H9 (cell line): ENCODE measurements around the gene WNT6. TPM values are rescaled to one million over a fixed set of nuclear protein-coding genes. Genes with fewer than 3 reads are reported as not detected.

ENCODE experiments used
- DNase-seq: peaks from one replicate; pipeline ENCODE4 v3.0.0-alpha.2; 2017
- H2AFZ ChIP-seq: one replicate; pipeline ENCODE4 v1.6.1; 2013; ENCODE audit warnings: mild to moderate bottlenecking, low read length, control low read depth, moderate library complexity
- H2AK5ac ChIP-seq: 2 replicates; pipeline ENCODE4 v1.6.1; 2013; ENCODE audit warnings: low read length, control low read depth, mixed read lengths; ENCODE audit not compliant: insufficient read length
- H2BK120ac ChIP-seq: one replicate; pipeline ENCODE4 v1.6.1; 2013; ENCODE audit warnings: low read depth, mild to moderate bottlenecking, low read length, control low read depth, inconsistent platforms; ENCODE audit not compliant: poor library complexity, severe bottlenecking
- H2BK12ac ChIP-seq: 2 replicates; pipeline ENCODE4 v1.6.1; 2013; ENCODE audit warnings: low read length, control low read depth, mixed read lengths, low read depth; ENCODE audit not compliant: insufficient read length
- H2BK15ac ChIP-seq: 2 replicates; pipeline ENCODE4 v1.6.1; 2013; ENCODE audit warnings: low read depth, low read length, control low read depth
- H2BK20ac ChIP-seq: one replicate; pipeline ENCODE4 v1.6.1; 2013; ENCODE audit warnings: low read depth, mild to moderate bottlenecking, low read length, control low read depth, inconsistent platforms; ENCODE audit not compliant: poor library complexity, severe bottlenecking
- H2BK5ac ChIP-seq: 2 replicates; pipeline ENCODE4 v1.6.1; 2013; ENCODE audit warnings: low read length, control low read depth, mixed read lengths; ENCODE audit not compliant: insufficient read length
- H3K14ac ChIP-seq: 2 replicates; pipeline ENCODE4 v1.6.1; 2013; ENCODE audit warnings: low read length, control low read depth; ENCODE audit not compliant: insufficient read depth
- H3K18ac ChIP-seq: 2 replicates; pipeline ENCODE4 v1.6.1; 2013; ENCODE audit warnings: low read depth, mild to moderate bottlenecking, mixed read lengths, low read length, control low read depth; ENCODE audit not compliant: insufficient read length
- H3K23ac ChIP-seq: 2 replicates; pipeline ENCODE4 v1.6.1; 2013; ENCODE audit warnings: low read length, control low read depth, mixed read lengths, low read depth; ENCODE audit not compliant: insufficient read length
- H3K23me2 ChIP-seq: 2 replicates; pipeline ENCODE4 v1.6.1; 2013; ENCODE audit warnings: low read depth, mild to moderate bottlenecking, mixed read lengths, low read length, control low read depth; ENCODE audit not compliant: insufficient read length, poor library complexity, severe bottlenecking
- H3K27ac ChIP-seq: 2 replicates; pipeline ENCODE4 v1.5.1; 2013; ENCODE audit warnings: low read length, control low read depth, mixed read lengths, low read depth; ENCODE audit not compliant: insufficient read length
- H3K27me3 ChIP-seq: 2 replicates; pipeline ENCODE4 v1.6.1; 2013; ENCODE audit warnings: low read length, control low read depth, inconsistent platforms; ENCODE audit not compliant: insufficient read depth
- H3K4ac ChIP-seq: 2 replicates; pipeline ENCODE4 v1.6.1; 2013; ENCODE audit warnings: low read depth, mild to moderate bottlenecking, control low read depth, inconsistent platforms, low read length, moderate library complexity
- H3K4me1 ChIP-seq: 2 replicates; pipeline ENCODE4 v1.6.1; 2013; ENCODE audit warnings: low read length, control low read depth, inconsistent platforms; ENCODE audit not compliant: insufficient read depth
- H3K4me2 ChIP-seq: 2 replicates; pipeline ENCODE4 v1.6.1; 2013; ENCODE audit warnings: low read length, control low read depth, mixed read lengths; ENCODE audit not compliant: insufficient read length, insufficient read depth
- H3K56ac ChIP-seq: 2 replicates; pipeline ENCODE4 v1.6.1; 2013; ENCODE audit warnings: low read depth, mild to moderate bottlenecking, mixed read lengths, low read length, control low read depth; ENCODE audit not compliant: insufficient read length
- H3K79me1 ChIP-seq: 2 replicates; pipeline ENCODE4 v1.6.1; 2013; ENCODE audit warnings: low read depth, mild to moderate bottlenecking, moderate library complexity, low read length, control low read depth, inconsistent platforms; ENCODE audit not compliant: insufficient read depth, poor library complexity, severe bottlenecking
- H3K79me2 ChIP-seq: 2 replicates; pipeline ENCODE4 v1.6.1; 2013; ENCODE audit warnings: low read length, control low read depth, inconsistent platforms; ENCODE audit not compliant: insufficient read depth
- H3K9ac ChIP-seq: 2 replicates; pipeline ENCODE4 v1.6.1; 2013; ENCODE audit warnings: low read length, control low read depth, mixed read lengths; ENCODE audit not compliant: insufficient read length; ENCODE audit errors: extremely low read depth
- H3K9me3 ChIP-seq: one replicate; pipeline ENCODE4 v1.6.1; 2013; ENCODE audit warnings: low read depth, low read length, inconsistent platforms; ENCODE audit not compliant: control insufficient read depth
- H3T11ph ChIP-seq: one replicate; pipeline ENCODE4 v1.6.1; 2013; ENCODE audit warnings: mild to moderate bottlenecking, low read length, control low read depth, inconsistent platforms
- H4K20me1 ChIP-seq: one replicate; pipeline ENCODE4 v1.6.1; 2013; ENCODE audit not compliant: control insufficient read depth, insufficient read length, insufficient read depth
- H4K5ac ChIP-seq: 2 replicates; pipeline ENCODE4 v1.6.1; 2013; ENCODE audit warnings: low read depth, mild to moderate bottlenecking, mixed read lengths, low read length, control low read depth; ENCODE audit not compliant: insufficient read length
- H4K8ac ChIP-seq: replicated peaks from 2 replicates; pipeline ENCODE4 v1.6.1; 2013; ENCODE audit warnings: low read length, control low read depth, mixed read lengths, low read depth; ENCODE audit not compliant: insufficient read length
- H4K91ac ChIP-seq: 2 replicates; pipeline ENCODE4 v1.6.1; 2013; ENCODE audit warnings: low read depth, mild to moderate bottlenecking, moderate library complexity, mixed read lengths, low read length, control low read depth; ENCODE audit not compliant: insufficient read length
- H3K27ac Mint-ChIP-seq, 3 experiments: 2 replicates in 2 of 3; 3 replicates in 1 of 3; pipeline ENCODE4 v1.8.0; 2020 to 2021; ENCODE audit warnings: mixed read lengths in 3 of 3, mild to moderate bottlenecking in 1 of 3, moderate library complexity in 1 of 3
- H3K27me3 Mint-ChIP-seq: 2 replicates; pipeline ENCODE4 v1.8.0; 2021; ENCODE audit warnings: low read depth, mild to moderate bottlenecking, moderate library complexity, mixed read lengths
- H3K36me3 Mint-ChIP-seq, 3 experiments: 2 replicates in 2 of 3; 3 replicates in 1 of 3; pipeline ENCODE4 v1.8.0; 2020 to 2021; ENCODE audit warnings: low read depth in 3 of 3, mixed read lengths in 3 of 3; ENCODE audit not compliant: insufficient read depth in 1 of 3
- H3K4me1 Mint-ChIP-seq, 2 experiments: 2 replicates each; pipeline ENCODE4 v1.8.0; 2020; ENCODE audit warnings: mixed read lengths in 2 of 2
- H3K4me3 Mint-ChIP-seq, 2 experiments: 2 replicates in 1 of 2; 3 replicates in 1 of 2; pipeline ENCODE4 v1.8.0; 2020 to 2021; ENCODE audit warnings: mild to moderate bottlenecking in 2 of 2, mixed read lengths in 2 of 2, moderate library complexity in 1 of 2
- H3K9me3 Mint-ChIP-seq, 2 experiments: 2 replicates in 1 of 2; 3 replicates in 1 of 2; pipeline ENCODE4 v1.8.0; 2020; ENCODE audit warnings: mild to moderate bottlenecking in 2 of 2, mixed read lengths in 2 of 2, moderate library complexity in 1 of 2
- CTCF ChIP-seq: fragments of 200-600 bp; sonication (generic); conservative IDR thresholded peaks from 3 replicates; pipeline ENCODE4 v1.8.0; 2021; ENCODE audit warnings: antibody characterized with exemption, mild to moderate bottlenecking
- WGBS: extraction: QIAGEN DNeasy Blood & Tissue Kit; methylation state at CpG from one replicate; pipeline ENCODE4 v1.1.7; 2013; ENCODE audit warnings: missing lambda C conversion rate, low lambda C conversion rate, mixed read lengths; ENCODE audit not compliant: insufficient read length; ENCODE audit errors: extremely low coverage; 5-methylcytosine and 5-hydroxymethylcytosine counted together
- total RNA-seq: library from RNA; stranded (reverse); gene quantifications from 2 replicates; pipeline ENCODE4 v1.2.1, GENCODE V29; 2021

The WNT6 gene
- total RNA-seq, 1 experiment from 2014 or later: not detected

GRCh38 chr2:218832520-218832919 is 27.1 kb upstream of the WNT6 start:
- H2BK5ac ChIP-seq: no peak overlapping the region
- H4K8ac ChIP-seq: no peak overlapping the region
- no peak overlapping the region for H4K5ac ChIP-seq
- no peaks in the 10 kb centered on the region for H4K20me1 ChIP-seq
- H3K23me2 ChIP-seq: no peaks in the 10 kb centered on the region
- H3K4me1 ChIP-seq: no peaks in the 10 kb centered on the region
- no CpG with 5 or more reads among the region's 3 CpGs for WGBS
- no peaks in the 10 kb centered on the region for H3K27me3 ChIP-seq
- H3K23ac ChIP-seq: no peak overlapping the region
- H3K56ac ChIP-seq: no peak overlapping the region
- H2BK120ac ChIP-seq: no peak overlapping the region
- no peaks in the 10 kb centered on the region for H3K9me3 ChIP-seq
- H2AFZ ChIP-seq: no peak overlapping the region
- H3K79me2 ChIP-seq: no peaks in the 10 kb centered on the region
- TF ChIP-seq CTCF: no peak
- H3K27ac ChIP-seq: no peak overlapping the region
- no peak overlapping the region for H3K14ac ChIP-seq
- no peak for DNase-seq
- no peak overlapping the region for H2AK5ac ChIP-seq
- Mint-ChIP-seq H3K27ac (no peak overlapping the region), H3K4me3 (no peak overlapping the region), H3K4me1 (peaks cover 3 to 5% of the 10 kb centered on the region in 2 experiments; a peak in 1 of 4 replicates), H3K9me3 (no peaks in the 10 kb centered on the region; a peak in 1 of 5 replicates), H3K36me3 (no peaks in the 10 kb centered on the region), H3K27me3 (peaks cover 22% of the 10 kb centered on the region)
- H3K79me1 ChIP-seq: no peaks in the 10 kb centered on the region
- H4K91ac ChIP-seq: no peak overlapping the region
- H3K18ac ChIP-seq: no peak overlapping the region
- H3K4ac ChIP-seq: no peak overlapping the region
- no peak overlapping the region for H2BK15ac ChIP-seq
- no peak overlapping the region for H2BK20ac ChIP-seq
- no peak overlapping the region for H3T11ph ChIP-seq
- no peak overlapping the region for H2BK12ac ChIP-seq
- H3K9ac ChIP-seq: no peak overlapping the region
- H3K4me2 ChIP-seq: no peak overlapping the region
